Colonic mucosa (tissue), 4 donors: Measurements from ENCODE around the gene COX14. TPM values are rescaled to one million over a fixed set of nuclear protein-coding genes. Genes with fewer than 3 reads are reported as not detected.
"Not testable (repeated sequence)": the region's sequence is repeated elsewhere in the genome, so short reads cannot be mapped to it uniquely, and the experiment has no call there.

Experiments used
- DNase-seq: peaks from one replicate; pipeline ENCODE4 v3.0.0-alpha.2; 2020
- H3K27ac ChIP-seq: fragments of 200-600 bp; one replicate; pipeline ENCODE4 v1.8.0; 2021
- H3K27me3 ChIP-seq: fragments of 200-600 bp; one replicate; pipeline ENCODE4 v1.8.0; 2021
- H3K36me3 ChIP-seq: fragments of 200-600 bp; one replicate; pipeline ENCODE4 v1.8.0; 2021
- H3K4me1 ChIP-seq: fragments of 200-600 bp; one replicate; pipeline ENCODE4 v1.8.0; 2021; ENCODE audit warnings: mild to moderate bottlenecking
- H3K4me3 ChIP-seq: fragments of 200-600 bp; one replicate; pipeline ENCODE4 v1.8.0; 2021
- H3K9ac ChIP-seq, 2 donors: one replicate each; pipeline ENCODE4 v1.7.0; 2013; ENCODE audit warnings: control low read depth in 2 of 2, low read depth in 2 of 2, low read length in 2 of 2
- H3K9me3 ChIP-seq: fragments of 200-600 bp; one replicate; pipeline ENCODE4 v1.8.0; 2021
- CTCF ChIP-seq: fragments of 200-600 bp; IDR thresholded peaks from one replicate; pipeline ENCODE4 v1.8.0; 2022; ENCODE audit warnings: antibody characterized with exemption, mild to moderate bottlenecking
- intact Hi-C: fragments of 100-400 bp; cut with DNase I; formaldehyde crosslinking; loops from one replicate; pipeline ENCODE4 v1.14.1; 2022
- total RNA-seq, 2 donors: library from RNA; stranded (reverse); fragmentation: NEBNext Ultra II Directional in 1 of 2; extraction: Animal tissue kit (Norgen Biotek cat#: 25700) in 1 of 2; gene quantifications; one replicate each; pipeline ENCODE4 v1.2.1, GENCODE V29; 2021
- donor health status: healthy.
- donor health status: DM: no; HTN: no; CAD: no.
- donor health status: DM: no; HTN: no; CAD: no.

COX14 gene
- total RNA-seq, 2 donors from 2014 or later = 74.4 to 86.8 TPM

- no peak for DNase-seq
- intact Hi-C loops = no loop called here
- Histone ChIP-seq H3K4me3 (no peak overlapping the region), H3K4me1 (no peaks in the 10 kb centered on the region), H3K36me3 (no peaks in the 10 kb centered on the region), H3K27me3 (no peaks in the 10 kb centered on the region), H3K9me3 (no peaks in the 10 kb centered on the region), H3K9ac (no peak overlapping the region), H3K27ac (no peak overlapping the region)
- no peak for TF ChIP-seq CTCF
Measured at GRCh38 chr12:50129290-50129689, 17.3 kb downstream of the COX14 start.

DNA sequence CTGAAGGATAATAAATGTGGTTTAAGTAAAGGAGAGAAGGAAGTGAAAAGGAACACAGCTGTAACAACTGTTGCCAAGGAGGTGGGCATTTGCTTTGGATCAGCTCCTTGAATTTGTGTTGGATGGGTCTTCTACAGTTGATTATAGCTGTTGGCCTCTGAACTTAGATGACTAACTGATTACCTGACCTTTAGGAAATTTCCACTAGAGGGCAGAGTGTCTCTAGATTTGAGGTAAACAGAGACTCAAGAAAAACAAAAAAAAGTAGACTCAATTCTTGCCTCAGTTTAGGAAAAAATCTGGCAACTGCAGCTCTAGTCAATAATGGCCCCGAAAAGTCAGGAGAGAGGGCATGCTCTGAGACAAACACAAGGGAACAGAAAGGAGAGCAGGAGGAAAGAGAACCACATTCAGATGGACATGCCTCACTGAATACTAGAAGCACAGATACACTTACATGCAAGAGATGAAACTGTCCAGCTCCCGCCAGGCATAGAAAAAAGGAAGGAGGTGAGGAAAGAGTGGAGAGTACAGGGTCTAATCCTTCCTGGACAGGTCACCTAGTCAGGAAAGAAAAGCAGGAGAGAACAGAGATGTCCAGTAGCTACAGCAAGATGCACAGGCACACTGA, 20.6 kb downstream of the COX14 start:
- Histone ChIP-seq H3K4me3 (no peak overlapping the region), H3K27ac (no peak overlapping the region), H3K36me3 (peaks cover 3% of the 10 kb centered on the region), H3K9me3 (no peaks in the 10 kb centered on the region), H3K27me3 (no peaks in the 10 kb centered on the region), H3K4me1 (no peaks in the 10 kb centered on the region), H3K9ac (no peak overlapping the region)
- intact Hi-C loops = loop anchor here (5.0 kb wide), 2 partner anchors 45 to 185 kb away; no protein-coding TSS in a partner anchor
- DNase-seq = no peak
- TF ChIP-seq CTCF = peak; percentile 59

GRCh38 chr12:50142993-50143392, 31.0 kb downstream of the COX14 start:
- intact Hi-C loops = no loop called here
- no peaks in the 10 kb centered on the region for H3K9me3 ChIP-seq
- DNase-seq = no peak
- no peak for TF ChIP-seq CTCF
- H3K27me3 ChIP-seq = no peaks in the 10 kb centered on the region
- H3K9ac ChIP-seq = no peak overlapping the region
- no peak overlapping the region for H3K27ac ChIP-seq
- no peak overlapping the region for H3K4me3 ChIP-seq
- H3K4me1 ChIP-seq = no peaks in the 10 kb centered on the region
- no peaks in the 10 kb centered on the region for H3K36me3 ChIP-seq

GRCh38 chr12:50145439-50145838, 33.4 kb downstream of the COX14 start:
- no peak overlapping the region for H3K9ac ChIP-seq
- TF ChIP-seq CTCF = no peak
- H3K4me3 ChIP-seq = no peak overlapping the region
- intact Hi-C loops = no loop called here
- no peaks in the 10 kb centered on the region for H3K9me3 ChIP-seq
- no peak for DNase-seq
- H3K36me3 ChIP-seq = no peaks in the 10 kb centered on the region
- H3K27ac ChIP-seq = no peak overlapping the region
- H3K4me1 ChIP-seq = no peaks in the 10 kb centered on the region
- no peaks in the 10 kb centered on the region for H3K27me3 ChIP-seq

DNA sequence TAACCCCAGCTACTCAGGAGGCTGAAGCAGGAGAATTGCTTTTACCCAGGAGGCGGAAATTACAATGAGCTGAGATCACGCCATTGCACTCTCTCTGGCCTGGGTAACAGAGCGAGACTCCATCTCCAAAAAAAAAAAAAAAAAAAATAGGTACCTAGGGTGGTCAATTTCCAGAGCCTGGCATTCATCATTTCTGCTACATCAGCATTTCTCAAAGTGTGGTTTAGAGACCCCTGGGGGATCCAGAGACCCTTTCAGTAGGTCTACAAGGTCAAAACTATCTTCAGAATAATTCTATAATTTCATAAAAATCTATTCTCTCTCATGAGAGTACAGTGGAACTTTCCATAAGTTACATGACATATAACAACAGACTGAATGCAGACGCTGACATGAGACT, 35.2 kb downstream of the COX14 start:
- Histone ChIP-seq H3K4me1 (no peaks in the 10 kb centered on the region), H3K36me3 (no peaks in the 10 kb centered on the region), H3K4me3 (no peak overlapping the region), H3K9me3 (no peaks in the 10 kb centered on the region), H3K27me3 (no peaks in the 10 kb centered on the region), H3K9ac (no peak overlapping the region), H3K27ac (no peak overlapping the region)
- no peak for TF ChIP-seq CTCF
- intact Hi-C loops = no loop called here
- no peak for DNase-seq

GRCh38 chr12:50148011-50148410, 36.0 kb downstream of the COX14 start:
- H3K9ac ChIP-seq, H3K4me1 ChIP-seq, H3K4me3 ChIP-seq, H3K27ac ChIP-seq, DNase-seq, H3K36me3 ChIP-seq, H3K9me3 ChIP-seq, intact Hi-C loops, H3K27me3 ChIP-seq: not testable (repeated sequence)
